Testis (tissue), 3 donors: ENCODE data around the gene PILRA. TPM values are rescaled to one million over a fixed set of nuclear protein-coding genes. Genes with fewer than 3 reads are reported as not detected.

Experiments
- DNase-seq: peaks from one replicate; pipeline ENCODE4 v3.0.0-alpha.2; 2019
- H3K27ac ChIP-seq, 2 donors: fragments of 200-600 bp; sonication (generic); one replicate each; pipeline ENCODE4 v1.5.1; 2019
- H3K27me3 ChIP-seq: fragments of 200-600 bp; sonication (generic); one replicate; pipeline ENCODE4 v1.5.1; 2019
- H3K36me3 ChIP-seq: fragments of 200-600 bp; sonication (generic); one replicate; pipeline ENCODE4 v1.5.1; 2017; ENCODE audit warnings: low read depth; ENCODE audit errors: missing control alignments
- H3K4me1 ChIP-seq: fragments of 200-600 bp; sonication (generic); one replicate; pipeline ENCODE4 v1.5.1; 2019
- H3K4me3 ChIP-seq, 2 donors: fragments of 200-600 bp; sonication (generic); one replicate each; pipeline ENCODE4 v1.5.1; 2017 to 2019
- H3K9me3 ChIP-seq: fragments of 200-600 bp; sonication (generic); one replicate; pipeline ENCODE4 v1.5.1; 2017
- CTCF ChIP-seq, 3 experiments: fragments of 450-650 bp in 2 of 3; fragments of 200-600 bp in 1 of 3; sonication (generic) in 1 of 3; IDR thresholded peaks; one replicate each; pipeline ENCODE4 v1.5.1; 2016 to 2019; ENCODE audit warnings: antibody characterized with exemption in 3 of 3, mild to moderate bottlenecking in 2 of 3, moderate library complexity in 1 of 3
- POLR2A ChIP-seq: fragments of 450-650 bp; IDR thresholded peaks from one replicate; pipeline ENCODE4 v1.6.1; 2017; ENCODE audit warnings: antibody characterized with exemption, mild to moderate bottlenecking, moderate library complexity
- WGBS, 2 donors: methylation state at CpG; one replicate each; pipeline ENCODE4 v1.1.5; 2018; 5-methylcytosine and 5-hydroxymethylcytosine counted together
- intact Hi-C: fragments of 100-400 bp; cut with DNase I; formaldehyde crosslinking; loops from one replicate; pipeline ENCODE4 v1.15.1; 2023; ENCODE audit warnings: low total_unique reads
- polyA plus RNA-seq: library from polyadenylated mRNA; stranded (reverse); fragments of 350-450 nt; fragmentation: Illumina TruSeq; extraction: RNeasy Lipid Tissue Mini Kit (QIAGEN cat#74804); gene quantifications from one replicate; pipeline ENCODE4 v1.2.3, GENCODE V29; 2014; ENCODE audit warnings: low read depth, low replicate concordance; ENCODE audit not compliant: insufficient read depth
- total RNA-seq, 2 donors: library from RNA; depleted of rRNA; stranded (reverse); fragments of >200 nt; gene quantifications; one replicate each; pipeline ENCODE4 v1.2.3, GENCODE V29; 2016

PILRA gene
- total and polyA plus RNA-seq, 3 donors from 2014 or later, result 12.0 to 18.0 (median 16.3) TPM

DNA sequence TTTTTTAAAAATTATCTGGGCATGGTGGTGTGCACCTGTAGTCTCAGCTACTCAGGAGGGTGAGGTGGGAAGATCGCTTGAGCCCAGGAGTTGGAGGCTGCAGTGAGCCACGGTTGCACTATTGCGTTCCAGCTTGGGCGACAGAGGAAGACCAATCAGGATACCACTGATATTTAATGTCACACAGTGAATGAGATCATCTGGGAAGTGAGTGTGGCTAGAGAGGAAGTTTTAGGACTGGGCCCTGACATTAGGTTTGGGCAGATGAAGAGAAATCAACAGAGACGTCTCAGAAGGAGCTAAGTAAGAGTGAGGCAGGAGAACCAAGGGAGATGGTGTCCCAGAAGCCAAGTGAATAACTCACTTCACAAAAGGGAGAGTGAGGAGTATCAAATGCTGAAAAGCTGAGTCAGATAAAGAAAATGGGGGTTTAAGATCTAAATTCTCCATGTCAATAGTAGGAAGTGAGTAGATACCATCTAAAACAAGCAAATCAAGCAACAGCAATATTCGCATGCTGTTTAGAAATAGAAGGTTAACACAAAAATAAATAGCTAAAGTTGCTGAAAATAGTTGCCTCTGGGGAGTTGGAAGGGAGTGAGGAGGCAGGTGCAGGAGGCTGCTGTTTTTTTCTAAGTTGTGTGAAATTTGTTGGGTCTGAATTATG is 11.5 kb downstream of the PILRA start:
- Histone ChIP-seq H3K27ac (no peak overlapping the region), H3K4me1 (peaks cover 10% of the 10 kb centered on the region), H3K36me3 (no peaks in the 10 kb centered on the region), H3K9me3 (no peaks in the 10 kb centered on the region), H3K27me3 (no peaks in the 10 kb centered on the region), H3K4me3 (no peak overlapping the region)
- TF ChIP-seq CTCF (IDR thresholded peaks at IDR 0.05) (no peak), POLR2A (no peak)
- intact Hi-C loops, result no loop called here
- WGBS, 2 donors, result 75 to 77% methylated on average over 6 of the region's 6 CpGs
- DNase-seq, result no peak

DNA sequence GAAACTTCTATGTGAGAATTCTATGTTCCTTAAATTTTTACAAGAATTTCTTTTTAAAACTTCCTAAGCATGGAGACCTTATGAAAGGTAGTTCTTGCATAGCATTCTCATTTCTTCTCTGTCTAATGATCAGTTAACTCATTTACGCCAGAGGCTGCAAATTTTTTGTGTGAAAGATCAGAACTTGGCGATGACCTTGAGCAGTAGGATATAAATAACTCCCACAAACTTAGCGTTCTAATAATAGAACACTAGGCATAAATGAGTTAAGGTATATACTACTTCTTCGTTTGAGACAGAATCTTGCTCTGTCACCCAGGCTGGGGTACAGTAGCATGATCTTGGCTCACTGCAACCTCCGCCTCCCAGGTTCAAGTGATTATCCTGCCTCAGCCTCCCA is 13.7 kb downstream of the PILRA start:
- Histone ChIP-seq H3K4me3 (no peak overlapping the region), H3K36me3 (no peaks in the 10 kb centered on the region), H3K27me3 (no peaks in the 10 kb centered on the region), H3K9me3 (no peaks in the 10 kb centered on the region), H3K4me1 (peaks cover 17% of the 10 kb centered on the region), H3K27ac (no peak overlapping the region)
- intact Hi-C loops, result no loop called here
- DNase-seq, result no peak
- no peak for TF ChIP-seq POLR2A
- no peak for TF ChIP-seq CTCF (IDR thresholded peaks at IDR 0.05)
- WGBS, 2 donors, result 36 to 53% methylated on average over 5 of the region's 5 CpGs

GRCh38 chr7:100387695-100388094 is 14.4 kb downstream of the PILRA start:
- intact Hi-C loops, result no loop called here
- 76 to 80% methylated on average over 2 of the region's 2 CpGs for WGBS, 2 donors
- Histone ChIP-seq H3K4me1 (peaks cover 17% of the 10 kb centered on the region), H3K27ac (no peak overlapping the region), H3K4me3 (no peak overlapping the region), H3K9me3 (no peaks in the 10 kb centered on the region), H3K36me3 (no peaks in the 10 kb centered on the region), H3K27me3 (no peaks in the 10 kb centered on the region)
- no peak for DNase-seq
- TF ChIP-seq CTCF (IDR thresholded peaks at IDR 0.05), result no peak
- no peak for TF ChIP-seq POLR2A

DNA sequence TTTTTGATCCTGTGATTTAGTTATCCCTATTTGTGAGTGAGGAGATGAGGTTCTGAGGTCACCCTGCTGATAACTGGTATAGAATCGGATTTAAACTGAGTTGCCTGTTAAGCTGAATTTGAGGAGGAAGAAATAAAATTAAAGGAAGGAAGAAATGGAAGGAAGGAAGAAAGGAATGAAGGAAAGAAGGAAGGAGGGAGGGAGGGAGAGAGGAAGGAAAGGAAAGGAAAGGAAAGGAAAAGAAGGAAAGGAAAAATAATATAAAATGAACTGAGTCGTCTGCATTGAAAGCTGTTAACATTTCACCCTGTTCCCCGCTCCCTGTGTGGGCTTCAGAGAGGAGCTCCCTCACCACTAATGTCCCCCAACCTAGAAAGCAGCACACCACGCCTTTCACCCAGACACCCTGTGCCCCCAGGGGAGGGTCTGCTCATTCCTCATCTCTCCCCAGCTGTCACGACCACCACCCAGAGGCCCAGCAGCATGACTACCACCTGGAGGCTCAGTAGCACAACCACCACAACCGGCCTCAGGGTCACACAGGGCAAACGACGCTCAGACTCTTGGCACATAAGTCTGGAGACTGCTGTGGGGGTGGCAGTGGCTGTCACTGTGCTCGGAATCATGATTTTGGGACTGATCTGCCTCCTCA is 16.3 kb downstream of the PILRA start:
- no peak overlapping the region for H3K4me3 ChIP-seq
- no peaks in the 10 kb centered on the region for H3K9me3 ChIP-seq
- no peak for DNase-seq
- TF ChIP-seq POLR2A, result no peak
- no peak for TF ChIP-seq CTCF (IDR thresholded peaks at IDR 0.05)
- H3K27ac ChIP-seq, result no peak overlapping the region
- 62 to 76% methylated on average over 7 to 9 of the region's 9 CpGs for WGBS, 2 donors
- intact Hi-C loops, result no loop called here
- H3K4me1 ChIP-seq, result peaks cover 17% of the 10 kb centered on the region
- no peaks in the 10 kb centered on the region for H3K36me3 ChIP-seq
- H3K27me3 ChIP-seq, result no peaks in the 10 kb centered on the region
